ENCODE data around the gene CES1. TPM values are rescaled to one million over a fixed set of nuclear protein-coding genes. Genes with fewer than 3 reads are reported as not detected.

Gene CES1
- total and polyA plus RNA-seq, 4 donors: 61.8 to 598 (median 166) TPM

GRCh38 chr16:55824473-55825000 is 8.4 kb downstream of the CES1 start:
- DNase-seq (no peak), ATAC-seq (ENCODE audit: insufficient read depth, low FRiP score) (no peak)
- no peak overlapping the region for H3K4me3 ChIP-seq
- no peak for TF ChIP-seq CTCF (IDR thresholded peaks at IDR 0.05; ENCODE audit: control extremely low read depth, extremely low read depth)
- 87 to 88% methylated on average over 4 of the region's 4 CpGs for WGBS, 2 donors
- H3K9ac ChIP-seq (ENCODE audit: insufficient read depth in 1 of 2, low read length in 2 of 2): no peak overlapping the region
- no peaks in the 10 kb centered on the region for H3K9me3 ChIP-seq (ENCODE audit: control insufficient read depth in 4 of 4, insufficient read depth in 3 of 4, low read length in 3 of 4)
- no peaks in the 10 kb centered on the region for H3K27me3 ChIP-seq (ENCODE audit: control insufficient read depth in 3 of 3, insufficient read depth in 3 of 3, low read length in 2 of 3)
- H3K36me3 ChIP-seq (ENCODE audit: control insufficient read depth in 4 of 4, insufficient read depth in 4 of 4, low read length in 4 of 4): peaks cover 0 to 46% (median 19%) of the 10 kb centered on the region in 4 donors
- no peaks in the 10 kb centered on the region for H3K4me1 ChIP-seq (ENCODE audit: control insufficient read depth in 5 of 5, insufficient read depth in 5 of 5, low read length in 5 of 5)
- no peak overlapping the region for H3K27ac ChIP-seq (ENCODE audit: low read depth in 1 of 2, low read length in 1 of 2)

GRCh38 chr16:55822280-55822810 is 10.6 kb downstream of the CES1 start:
- Histone ChIP-seq H3K36me3 (ENCODE audit: control insufficient read depth in 4 of 4, insufficient read depth in 4 of 4, low read length in 4 of 4) (peaks cover 0 to 55% (median 17%) of the 10 kb centered on the region in 4 donors), H3K4me3 (no peak overlapping the region), H3K9ac (ENCODE audit: insufficient read depth in 1 of 2, low read length in 2 of 2) (no peak overlapping the region), H3K27ac (ENCODE audit: low read depth in 1 of 2, low read length in 1 of 2) (no peak overlapping the region), H3K9me3 (ENCODE audit: control insufficient read depth in 4 of 4, insufficient read depth in 3 of 4, low read length in 3 of 4) (peaks cover 0 to 3% (median 0%) of the 10 kb centered on the region in 4 donors), H3K4me1 (ENCODE audit: control insufficient read depth in 5 of 5, insufficient read depth in 5 of 5, low read length in 5 of 5) (no peaks in the 10 kb centered on the region), H3K27me3 (ENCODE audit: control insufficient read depth in 3 of 3, insufficient read depth in 3 of 3, low read length in 2 of 3) (peaks cover 0 to 2% (median 0%) of the 10 kb centered on the region in 3 donors)
- 72% methylated on average over 3 of the region's 3 CpGs for WGBS, 2 donors
- DNase-seq: no peak
- ATAC-seq (ENCODE audit: insufficient read depth, low FRiP score): no peak
- TF ChIP-seq CTCF (IDR thresholded peaks at IDR 0.05; ENCODE audit: control extremely low read depth, extremely low read depth): no peak

- H3K4me1 ChIP-seq (ENCODE audit: control insufficient read depth in 5 of 5, insufficient read depth in 5 of 5, low read length in 5 of 5): no peaks in the 10 kb centered on the region
- no peak for TF ChIP-seq CTCF (IDR thresholded peaks at IDR 0.05; ENCODE audit: control extremely low read depth, extremely low read depth)
- 85 to 90% methylated on average over 4 of the region's 4 CpGs for WGBS, 2 donors
- ATAC-seq (ENCODE audit: insufficient read depth, low FRiP score) (no peak), DNase-seq (no peak)
- H3K9me3 ChIP-seq (ENCODE audit: control insufficient read depth in 4 of 4, insufficient read depth in 3 of 4, low read length in 3 of 4): peaks cover 0 to 4% (median 0%) of the 10 kb centered on the region in 4 donors
- no peak overlapping the region for H3K4me3 ChIP-seq
- H3K9ac ChIP-seq (ENCODE audit: insufficient read depth in 1 of 2, low read length in 2 of 2): no peak overlapping the region
- no peak overlapping the region for H3K27ac ChIP-seq (ENCODE audit: low read depth in 1 of 2, low read length in 1 of 2)
- H3K36me3 ChIP-seq (ENCODE audit: control insufficient read depth in 4 of 4, insufficient read depth in 4 of 4, low read length in 4 of 4): peaks cover 0 to 59% (median 15%) of the 10 kb centered on the region in 4 donors
- H3K27me3 ChIP-seq (ENCODE audit: control insufficient read depth in 3 of 3, insufficient read depth in 3 of 3, low read length in 2 of 3): peaks cover 0 to 3% (median 0%) of the 10 kb centered on the region in 3 donors
These were observed 11.7 kb downstream of the CES1 start for GRCh38 chr16:55821210-55821609.

Data from lung (tissue), 12 donors.